HG03354 (cell line): ENCODE data around the gene TLE2.
"Not testable (repeated sequence)": the region's sequence is repeated elsewhere in the genome, so short reads cannot be mapped to it uniquely, and the experiment has no call there.

ENCODE experiments used
- ATAC-seq: cut with Tn5 transposase; IDR thresholded peaks from one replicate; pipeline ENCODE4 v1.9.1; 2021; ENCODE audit warnings: mild to moderate bottlenecking; ENCODE audit not compliant: unreplicated experiment, poor library complexity, severe bottlenecking

Gene TLE2

DNA sequence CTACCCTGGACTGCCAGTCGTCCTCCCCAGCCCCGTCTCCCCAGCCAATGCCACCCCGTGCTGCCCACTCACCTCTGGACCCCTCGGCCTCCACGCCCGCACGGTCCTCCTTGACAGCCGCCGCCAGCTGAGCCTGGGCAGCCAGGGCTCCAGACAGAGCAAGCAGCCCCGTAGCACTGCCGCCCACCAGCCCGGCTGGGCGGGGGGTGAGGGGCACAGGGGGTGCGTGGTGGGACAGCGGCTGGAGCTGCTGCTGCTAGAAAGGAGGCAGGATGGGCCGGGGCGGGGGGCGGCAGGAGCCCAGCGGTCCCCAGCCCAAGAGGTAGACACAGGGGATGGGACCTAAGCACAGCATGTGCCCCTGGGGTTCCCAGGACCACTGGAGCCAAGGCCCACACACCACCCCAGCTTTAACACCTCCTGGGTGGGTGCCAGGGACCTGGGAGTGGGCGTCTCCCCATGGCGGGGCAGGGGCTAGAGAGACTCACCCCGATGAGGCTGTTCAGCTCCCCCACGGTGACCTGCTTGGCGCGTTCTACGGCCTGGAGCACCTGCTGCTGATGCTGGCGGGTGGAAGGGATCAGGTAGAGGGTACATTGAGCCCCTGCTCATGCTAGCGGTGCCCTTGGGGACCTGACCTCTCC lies 9.7 kb downstream of the TLE2 start:
- ATAC-seq = no peak

DNA sequence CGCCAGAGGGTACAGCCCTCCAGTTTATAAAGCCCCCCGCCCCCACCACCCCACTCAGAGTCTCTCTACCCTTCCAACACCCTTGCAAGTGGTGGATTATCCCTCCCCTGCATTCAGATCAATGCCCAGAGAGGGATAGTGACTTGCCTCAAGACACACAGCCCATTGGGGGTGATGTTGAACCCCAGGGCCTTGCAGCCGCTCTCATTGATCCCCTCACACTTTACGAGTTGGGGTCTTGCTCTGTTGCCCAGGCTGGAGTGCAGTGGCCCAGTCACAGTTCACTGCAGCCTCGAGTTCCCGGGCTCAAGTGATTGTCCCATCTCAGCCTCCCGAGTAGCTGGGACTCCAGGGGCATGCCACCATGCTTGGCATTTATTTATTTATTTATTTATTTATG lies 11.2 kb downstream of the TLE2 start:
- no peak for ATAC-seq

DNA sequence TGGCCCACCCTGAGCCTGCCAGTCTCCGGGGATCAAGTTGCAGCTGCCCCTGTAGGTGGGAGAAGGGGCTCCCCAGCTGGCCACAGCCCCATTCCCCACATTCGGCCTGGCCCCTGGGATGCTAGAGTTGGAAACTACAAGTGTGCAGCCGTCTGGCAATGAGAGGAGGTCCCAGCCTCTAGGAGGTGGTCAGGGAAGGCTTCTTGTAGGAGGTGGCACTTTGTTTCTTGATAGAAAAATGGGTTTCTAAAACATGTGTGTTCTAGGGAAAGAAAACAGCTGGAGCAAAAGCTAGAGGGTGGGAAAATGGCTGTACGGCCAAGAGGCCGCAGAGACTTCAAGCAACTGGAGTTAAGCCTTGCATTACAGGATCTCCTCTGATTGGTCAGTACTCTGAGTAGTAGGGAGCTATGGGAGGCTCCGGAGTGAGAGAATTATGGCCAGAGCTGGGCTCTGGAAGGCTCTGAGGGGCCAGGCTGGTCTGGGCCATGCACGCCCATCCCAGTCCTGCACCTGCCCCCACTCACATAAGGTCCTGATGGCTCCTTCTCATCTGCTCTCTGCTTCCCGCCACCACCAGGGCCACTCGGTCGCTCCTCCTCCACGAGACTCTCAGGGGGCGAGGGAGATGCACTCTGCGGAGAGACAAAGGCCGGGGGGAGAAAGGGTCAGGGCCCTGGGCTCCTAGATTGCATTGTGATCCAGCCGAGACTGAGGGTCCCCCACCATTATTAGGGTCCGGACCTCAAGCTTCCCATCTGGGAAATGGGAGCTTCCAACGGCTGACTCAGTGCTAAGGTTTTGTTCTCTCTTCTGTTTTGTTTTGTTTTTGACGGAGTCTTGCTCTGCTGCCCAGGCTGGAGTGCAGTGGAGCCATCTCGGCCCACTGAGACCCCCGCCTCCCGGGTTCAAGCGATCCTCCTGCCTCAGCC lies 13.7 kb downstream of the TLE2 start:
- no peak for ATAC-seq

DNA sequence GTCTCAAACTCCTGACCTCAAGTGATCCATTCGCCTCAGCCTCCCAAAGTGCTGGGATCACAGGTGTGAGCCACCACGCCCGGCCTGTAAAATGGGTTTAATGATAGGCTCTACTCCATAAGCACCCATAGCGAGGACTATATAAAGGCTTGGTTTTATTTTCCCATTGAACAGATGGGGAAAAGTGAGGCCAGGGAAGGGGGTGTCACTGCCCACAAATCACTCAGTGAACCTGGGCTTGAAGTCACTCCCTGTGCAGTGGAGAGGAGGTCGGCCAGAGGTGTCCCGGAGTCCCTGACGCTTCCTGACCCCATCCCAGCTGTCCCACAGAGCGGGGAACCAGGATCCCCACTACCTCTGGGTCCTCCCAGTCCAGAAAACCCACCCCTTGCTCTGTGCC lies 14.9 kb downstream of the TLE2 start:
- no peak for ATAC-seq

DNA sequence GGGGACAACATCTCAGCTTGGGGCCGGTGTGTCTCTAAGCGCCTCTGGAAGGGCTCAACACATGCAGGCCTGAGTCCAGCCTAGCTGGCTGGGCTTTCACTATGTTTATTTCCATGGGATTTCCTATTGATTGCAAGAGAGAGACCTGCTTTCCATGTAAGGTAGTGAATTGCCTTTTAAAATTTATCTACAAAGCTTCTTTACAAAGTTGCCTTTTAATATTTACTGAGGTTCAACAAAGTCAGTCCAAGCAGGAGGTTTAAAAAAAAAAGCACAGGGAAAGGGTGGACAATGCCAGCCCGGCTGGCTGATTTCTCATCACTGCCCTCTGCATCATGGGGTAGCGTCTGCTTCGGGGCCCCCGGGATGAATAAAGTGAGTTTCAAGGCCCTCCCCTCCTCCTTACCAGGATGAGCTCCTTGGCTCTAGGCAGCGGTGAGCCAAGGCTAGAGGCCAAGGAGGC lies 15.8 kb downstream of the TLE2 start:
- ATAC-seq = no peak

DNA sequence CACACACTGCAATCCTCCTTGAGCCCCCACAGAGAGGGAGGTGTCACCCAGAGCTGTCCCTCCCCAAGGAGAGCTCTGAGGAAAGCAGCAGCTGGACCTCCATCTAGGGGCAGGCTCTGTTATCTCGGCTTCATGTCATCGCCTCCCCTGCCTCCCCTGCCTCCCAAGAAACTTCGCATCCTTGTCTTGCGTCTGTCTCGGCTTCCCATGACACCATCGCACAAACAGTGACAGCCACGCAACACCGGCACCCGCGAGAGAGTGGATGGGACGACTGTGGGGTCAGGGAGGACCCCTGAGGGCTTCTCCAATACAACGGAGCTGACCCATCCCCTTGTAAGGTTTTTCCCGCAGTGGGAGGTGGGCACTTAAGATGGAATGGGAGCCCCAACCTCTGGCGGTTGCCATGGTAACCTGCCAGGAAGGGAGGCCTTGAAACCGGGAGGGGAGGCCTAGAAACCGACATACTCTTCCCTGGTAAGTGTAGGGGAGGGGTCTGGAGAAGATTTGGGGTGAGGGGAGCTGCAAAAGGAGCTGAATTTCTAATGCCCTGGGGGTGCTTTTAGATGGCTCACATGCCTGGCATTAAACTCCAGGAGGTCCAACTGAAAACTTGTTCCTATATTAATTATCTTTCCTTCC lies 16.3 kb downstream of the TLE2 start:
- ATAC-seq = no peak

DNA sequence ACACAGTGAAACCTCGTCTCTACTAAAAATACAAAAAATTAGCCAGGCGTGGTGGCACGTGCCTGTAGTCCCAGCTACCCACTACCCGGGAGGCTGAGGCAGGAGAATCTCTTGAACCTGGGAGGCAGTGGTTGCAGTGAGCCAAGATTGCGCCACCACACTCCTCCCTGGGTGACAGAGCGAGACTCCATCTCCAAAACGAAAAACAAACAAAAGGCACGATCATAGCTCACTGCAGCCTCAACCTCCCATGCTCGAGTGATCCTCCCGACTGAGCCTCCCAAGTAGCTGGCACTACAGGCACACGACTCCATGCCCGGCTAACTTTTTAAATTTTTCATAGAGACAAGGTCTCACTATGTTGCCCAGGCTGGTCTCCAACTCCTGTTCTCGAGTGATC lies 17.0 kb downstream of the TLE2 start:
- not testable (repeated sequence) for ATAC-seq

DNA sequence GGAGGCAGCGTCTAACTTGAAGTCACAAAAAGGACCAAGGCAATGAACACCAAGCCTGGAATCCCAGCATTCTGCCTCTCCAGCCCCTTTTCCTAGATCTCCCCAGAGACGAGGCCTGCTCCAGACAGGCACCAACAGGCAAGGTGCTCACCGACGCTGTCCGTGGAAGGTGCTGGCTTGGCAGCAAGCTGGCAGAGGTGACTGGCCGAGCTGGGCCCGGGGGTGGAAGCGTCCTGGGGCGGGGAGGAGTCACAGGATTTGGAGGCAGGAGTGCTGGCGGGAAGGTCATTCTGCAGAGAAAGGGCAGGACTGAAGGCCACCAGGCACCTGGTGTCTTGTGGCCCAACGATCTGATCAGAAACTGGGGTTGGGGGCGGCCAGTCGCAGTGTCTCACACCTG lies 18.2 kb downstream of the TLE2 start:
- no peak for ATAC-seq

DNA sequence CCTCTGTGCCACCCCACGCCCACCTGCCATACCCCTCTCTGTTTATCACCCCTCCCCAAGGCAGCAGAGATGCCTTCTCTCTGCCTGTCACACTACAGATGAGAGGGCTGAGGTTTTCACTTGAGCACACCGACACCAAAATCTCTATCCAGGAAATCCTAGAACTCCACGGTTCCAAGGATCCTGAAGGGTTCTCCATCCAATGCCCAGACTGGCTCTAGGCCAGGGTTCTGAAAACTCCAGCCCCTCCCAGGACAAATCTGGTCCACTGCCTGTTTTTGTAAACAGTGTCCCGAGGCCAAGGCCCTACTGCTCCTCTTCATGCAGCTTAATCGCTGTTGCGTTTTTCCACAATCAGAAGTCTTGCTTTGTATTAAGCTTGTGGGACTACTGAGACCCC lies 20.1 kb downstream of the TLE2 start:
- ATAC-seq = no peak

DNA sequence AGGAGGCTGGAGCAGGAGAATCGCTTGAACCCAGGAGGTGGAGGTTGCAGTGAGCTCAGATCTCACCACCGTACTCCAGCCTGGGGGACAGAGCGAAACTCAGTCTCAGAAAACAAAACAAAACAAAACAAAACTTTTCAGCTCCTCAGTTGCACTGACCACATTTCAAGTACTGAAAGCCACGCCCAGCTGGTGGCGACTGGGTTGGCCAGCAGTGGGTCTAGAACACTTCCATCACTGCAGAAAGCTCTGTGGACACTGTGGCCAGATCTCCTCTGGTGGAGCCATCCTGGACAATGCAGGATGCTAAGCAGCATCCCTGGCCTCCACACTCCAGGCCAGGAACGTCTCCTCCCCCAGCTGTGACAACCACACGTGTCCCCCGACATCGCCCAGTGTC lies 21.1 kb downstream of the TLE2 start:
- ATAC-seq = no peak

DNA sequence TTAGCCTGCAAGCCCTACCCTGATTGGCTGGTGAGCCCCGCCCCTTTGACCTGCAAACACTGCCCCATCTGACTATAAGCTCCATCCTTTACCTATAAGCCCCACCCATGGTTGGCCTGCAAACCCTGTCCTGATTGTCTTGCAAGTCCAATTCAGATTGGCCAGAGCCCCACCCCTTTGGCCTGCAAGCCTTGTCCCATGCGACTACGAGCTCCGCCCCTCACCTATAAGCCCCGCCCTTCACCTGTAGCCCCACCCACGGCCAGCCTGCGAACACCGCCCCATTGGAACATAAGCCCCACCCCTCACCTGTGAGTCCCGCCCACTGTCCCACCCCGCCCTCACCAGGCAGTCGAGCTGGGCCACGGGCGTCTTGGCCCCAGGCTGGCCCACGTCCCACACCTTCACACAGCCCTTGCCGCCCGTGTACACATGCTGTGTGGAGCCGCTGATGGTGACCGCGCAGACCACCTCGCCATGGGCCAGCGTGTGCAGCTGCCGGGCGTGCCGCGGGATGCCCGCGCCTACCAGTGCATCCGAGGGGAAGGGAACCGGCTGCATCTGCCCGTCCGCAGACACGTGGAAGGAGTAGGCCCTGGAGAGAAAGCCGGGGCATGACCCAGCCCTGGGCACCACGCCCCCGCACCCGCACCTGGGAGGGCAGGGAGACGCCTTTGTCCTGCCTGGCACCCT lies 22.9 kb downstream of the TLE2 start:
- ATAC-seq = no peak

DNA sequence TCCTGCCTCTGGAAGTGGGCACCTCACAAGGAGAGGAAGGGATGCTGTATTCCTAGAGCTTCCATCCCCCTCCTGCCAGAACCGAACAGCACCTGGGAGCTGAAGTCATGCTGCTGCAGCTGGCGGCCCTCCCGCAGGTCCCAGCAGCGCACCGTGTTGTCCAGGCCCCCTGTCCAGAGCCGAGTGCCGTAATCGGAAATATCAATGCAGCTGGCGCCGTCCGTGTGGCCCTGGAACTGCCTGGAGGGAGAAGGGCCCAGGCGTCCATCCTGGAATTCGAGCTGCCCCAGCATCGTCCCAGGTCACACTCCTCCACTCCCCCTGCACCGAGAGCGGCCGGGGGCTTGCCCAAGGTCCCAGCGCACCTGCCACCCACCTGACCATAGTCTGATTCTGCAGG lies 23.7 kb downstream of the TLE2 start:
- ATAC-seq = no peak

DNA sequence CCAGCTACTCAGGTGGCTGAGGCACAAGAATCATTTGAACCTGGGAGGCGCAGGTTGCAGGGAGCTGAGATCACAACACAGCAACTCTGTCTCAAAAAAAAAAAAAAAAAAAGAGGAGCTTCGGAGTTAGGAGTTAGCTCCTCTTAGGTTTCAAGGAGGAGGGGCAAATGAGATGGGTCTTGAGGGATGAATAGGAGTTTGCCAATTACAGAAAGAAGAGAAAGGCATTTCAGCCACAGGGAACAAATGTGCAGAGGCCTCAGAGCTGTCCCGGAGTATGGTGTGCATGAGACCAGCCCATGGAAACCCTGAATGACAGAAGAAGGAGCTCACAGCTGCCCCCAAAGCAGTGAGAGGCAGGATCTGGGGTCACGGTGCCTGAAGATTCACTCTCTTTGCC lies 24.6 kb downstream of the TLE2 start:
- ATAC-seq = no peak

DNA sequence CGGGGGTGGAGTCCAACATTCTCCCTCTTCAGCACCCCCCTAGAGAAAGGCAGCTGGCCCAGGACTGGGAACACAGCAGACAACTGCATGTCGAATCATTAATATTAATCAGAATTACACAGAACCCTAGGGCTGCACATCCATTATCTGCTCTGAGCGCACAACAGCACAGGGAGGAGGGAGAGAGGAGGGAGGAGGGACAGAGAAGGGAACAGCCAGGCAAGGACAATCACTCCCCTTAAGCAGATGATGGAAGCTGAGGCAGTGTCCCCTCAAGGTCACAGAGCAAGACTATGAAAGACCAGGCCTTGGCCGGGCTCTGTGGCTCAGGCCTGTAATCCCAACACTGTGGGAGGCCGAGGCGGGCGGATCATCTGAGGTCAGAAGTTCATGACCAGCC lies 26.0 kb downstream of the TLE2 start:
- ATAC-seq = no peak

DNA sequence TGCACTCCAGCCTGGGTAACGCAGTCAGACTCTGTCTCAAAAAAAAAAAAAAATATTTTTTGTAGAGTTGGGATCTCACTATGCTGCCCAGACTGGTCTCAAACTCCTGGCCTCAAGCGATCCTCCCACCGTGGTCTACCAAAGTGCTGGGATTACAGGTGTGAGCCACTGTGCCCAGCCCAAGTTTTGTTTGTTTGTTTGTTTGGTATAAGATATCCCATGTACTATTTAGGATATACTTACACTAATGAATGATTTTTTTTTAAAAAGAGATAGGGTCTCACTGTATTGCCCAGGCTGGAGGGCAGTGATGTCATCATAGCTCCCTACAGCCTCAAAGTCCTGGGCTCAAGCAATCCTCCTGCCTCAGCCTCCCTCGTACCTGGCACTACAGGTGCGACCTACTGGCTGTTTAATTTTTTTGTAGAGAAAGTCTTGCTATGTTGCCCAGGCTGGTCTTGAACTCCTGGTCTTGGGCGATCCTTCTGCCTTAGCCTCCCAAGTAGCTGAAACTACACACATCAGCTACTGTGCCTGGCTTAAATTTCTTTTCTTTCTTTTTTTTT lies 27.8 kb downstream of the TLE2 start:
- no peak for ATAC-seq

DNA sequence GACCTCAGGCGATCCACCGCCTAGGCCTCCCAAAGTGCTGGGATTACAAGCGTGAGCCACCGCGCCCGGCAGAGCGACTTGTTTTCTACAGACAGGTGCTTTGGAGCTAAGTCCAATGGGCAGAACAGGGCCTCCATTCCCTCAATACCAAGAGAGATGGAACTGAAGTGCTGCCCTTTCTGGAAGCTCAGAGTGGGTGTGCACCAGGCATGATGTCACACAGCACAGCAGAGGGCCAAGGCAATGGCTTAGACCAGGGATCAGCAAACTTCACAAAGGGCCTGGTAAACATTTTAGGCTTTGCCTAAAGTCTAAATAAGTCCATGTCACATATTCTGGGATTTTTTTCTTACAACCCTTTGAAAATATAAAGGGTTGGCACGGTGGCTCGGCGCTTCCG lies 30.4 kb downstream of the TLE2 start:
- no peak for ATAC-seq

DNA sequence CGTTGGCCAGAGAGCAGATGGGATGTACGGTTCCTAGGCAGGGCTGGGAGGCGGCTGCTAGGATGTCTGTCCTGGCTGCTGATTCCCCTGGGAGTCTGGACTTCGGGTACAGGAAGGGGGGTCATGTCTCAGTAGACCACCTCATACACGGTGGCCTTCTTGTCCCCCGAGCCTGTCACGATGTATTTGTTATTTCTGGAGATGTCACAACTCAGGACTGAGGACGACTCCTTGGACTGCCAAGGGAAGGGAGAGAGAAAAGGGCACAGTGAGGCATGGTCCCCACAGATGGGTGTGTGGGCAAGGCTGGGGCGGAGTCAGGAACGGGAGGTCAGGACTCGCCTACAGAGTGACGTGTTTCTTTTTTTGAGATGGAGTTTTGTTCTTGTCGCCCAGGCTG lies 31.4 kb downstream of the TLE2 start:
- no peak for ATAC-seq

DNA sequence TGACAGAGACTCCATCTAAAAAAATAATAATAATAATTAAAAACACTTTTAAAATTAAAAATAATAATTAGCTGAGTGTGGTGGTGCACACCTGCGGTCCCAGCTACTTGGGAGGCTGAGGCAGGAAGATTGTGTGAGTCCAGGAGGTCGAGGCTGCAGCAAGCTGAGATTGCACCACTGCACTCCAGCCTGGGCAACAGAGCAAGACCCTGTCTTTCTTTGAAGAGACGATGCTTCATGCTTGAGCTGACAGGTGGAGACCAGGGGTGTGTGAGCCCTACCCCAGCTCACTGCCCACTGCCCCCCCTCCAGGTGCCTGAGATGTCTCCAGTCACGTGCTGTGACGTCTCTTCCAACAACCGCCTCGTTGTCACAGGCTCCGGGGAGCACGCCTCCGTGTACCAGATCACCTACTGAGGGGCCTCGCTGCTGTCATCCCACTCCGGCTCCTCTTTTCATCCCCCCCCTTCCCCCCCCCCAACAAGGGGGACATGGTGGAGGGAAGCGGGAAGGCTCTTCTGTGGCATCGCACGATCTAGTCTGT lies 34.4 kb downstream of the TLE2 start:
- no peak for ATAC-seq

DNA sequence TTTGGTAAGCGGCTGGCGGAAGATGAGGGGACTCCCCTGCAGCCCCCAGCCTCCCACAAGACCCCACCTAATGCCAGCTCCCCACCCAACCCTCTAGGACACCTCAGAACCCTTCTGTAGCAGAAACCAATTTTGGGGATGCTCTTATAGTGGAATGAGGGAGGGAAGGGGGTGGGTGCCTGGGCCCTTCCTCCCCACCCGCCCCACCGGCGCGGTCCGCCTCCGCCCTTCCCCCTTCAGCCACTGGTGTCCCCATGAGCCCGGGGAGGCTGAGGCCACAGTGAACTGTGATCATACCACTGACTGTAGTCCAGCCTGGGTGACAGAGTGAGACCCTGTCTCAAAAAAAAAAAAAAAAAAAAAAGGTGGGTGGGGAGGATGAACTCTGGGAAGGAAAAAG lies 35.5 kb downstream of the TLE2 start:
- no peak for ATAC-seq

DNA sequence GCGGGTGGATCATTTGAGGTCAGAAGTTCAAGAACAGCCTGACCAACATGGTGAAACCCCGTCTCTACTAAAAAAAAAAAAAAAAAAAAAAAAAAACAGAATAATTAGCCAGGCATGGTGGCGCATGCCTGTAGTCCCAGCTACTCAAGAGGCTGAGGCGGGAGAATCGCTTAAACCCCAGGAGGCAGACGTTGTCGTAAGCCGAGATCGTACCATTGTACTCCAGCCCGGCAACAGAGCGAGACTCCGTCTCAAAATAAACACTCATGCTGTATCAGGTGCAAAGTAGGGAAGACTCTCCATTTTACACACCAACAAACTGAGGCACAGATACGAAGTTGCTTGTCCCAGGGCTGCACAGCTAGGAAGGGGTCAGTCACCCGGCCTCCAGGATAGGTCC lies 36.1 kb downstream of the TLE2 start:
- no peak for ATAC-seq
